ENCODE data around the gene SETD1B.
"Not testable (repeated sequence)": the region's sequence is repeated elsewhere in the genome, so short reads cannot be mapped to it uniquely, and the experiment has no call there.

The SETD1B gene

DNA sequence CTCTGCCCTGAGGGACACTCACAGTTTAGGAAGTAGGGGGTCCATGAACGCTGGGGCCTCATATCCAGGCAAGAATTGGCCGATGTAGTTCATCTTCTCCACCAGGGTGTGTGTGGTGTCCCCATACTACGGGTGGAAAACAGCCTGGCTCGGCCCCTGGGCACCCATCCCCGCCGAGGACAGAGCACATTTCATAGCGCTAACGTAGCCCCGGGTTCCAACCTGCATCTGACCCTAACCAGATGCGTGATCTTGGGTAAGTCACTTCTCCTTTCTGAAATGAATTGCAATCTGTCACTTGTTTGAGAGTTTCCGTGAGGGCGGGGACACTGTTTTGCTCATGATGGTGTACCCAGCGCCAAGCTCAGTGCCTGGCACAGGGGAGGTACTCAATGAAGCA lies 45.9 kb downstream of the SETD1B start:
- ATAC-seq, result no peak
- TF ChIP-seq ISL1 (CRISPR knock-in tag; IDR thresholded peaks at IDR 0.05) (no peak), RARB (CRISPR knock-in tag; IDR thresholded peaks at IDR 0.05) (no peak), ZNF565 (CRISPR knock-in tag; conservative IDR thresholded peaks at IDR 0.05; ENCODE audit: low read depth) (no peak), POU6F1 (CRISPR knock-in tag; IDR thresholded peaks at IDR 0.05; ENCODE audit: borderline replicate concordance, low read depth) (no peak), GLIS3 (CRISPR knock-in tag; IDR thresholded peaks at IDR 0.05) (no peak), OSR1 (CRISPR knock-in tag; IDR thresholded peaks at IDR 0.05) (no peak), TCF4 (CRISPR knock-in tag; IDR thresholded peaks at IDR 0.05; ENCODE audit: borderline replicate concordance) (no peak), ZNF70 (CRISPR knock-in tag; IDR thresholded peaks at IDR 0.05) (no peak), ZNF8 (CRISPR knock-in tag; IDR thresholded peaks at IDR 0.05) (no peak), ZC3H10 (CRISPR knock-in tag; IDR thresholded peaks at IDR 0.05) (no peak), ESRRG (CRISPR knock-in tag; IDR thresholded peaks at IDR 0.05) (no peak), BACH2 (CRISPR knock-in tag; IDR thresholded peaks at IDR 0.05; ENCODE audit: borderline replicate concordance) (no peak), TOX (CRISPR knock-in tag; IDR thresholded peaks at IDR 0.05; ENCODE audit: borderline replicate concordance) (no peak), ARNTL (CRISPR knock-in tag; IDR thresholded peaks at IDR 0.05; ENCODE audit: borderline replicate concordance, low read depth) (no peak), SNAI2 (CRISPR knock-in tag; IDR thresholded peaks at IDR 0.05) (no peak), ZFP3 (CRISPR knock-in tag; IDR thresholded peaks at IDR 0.05) (no peak), CSDC2 (CRISPR knock-in tag; IDR thresholded peaks at IDR 0.05) (no peak)
- TF ChIP-seq, protein P1, sequence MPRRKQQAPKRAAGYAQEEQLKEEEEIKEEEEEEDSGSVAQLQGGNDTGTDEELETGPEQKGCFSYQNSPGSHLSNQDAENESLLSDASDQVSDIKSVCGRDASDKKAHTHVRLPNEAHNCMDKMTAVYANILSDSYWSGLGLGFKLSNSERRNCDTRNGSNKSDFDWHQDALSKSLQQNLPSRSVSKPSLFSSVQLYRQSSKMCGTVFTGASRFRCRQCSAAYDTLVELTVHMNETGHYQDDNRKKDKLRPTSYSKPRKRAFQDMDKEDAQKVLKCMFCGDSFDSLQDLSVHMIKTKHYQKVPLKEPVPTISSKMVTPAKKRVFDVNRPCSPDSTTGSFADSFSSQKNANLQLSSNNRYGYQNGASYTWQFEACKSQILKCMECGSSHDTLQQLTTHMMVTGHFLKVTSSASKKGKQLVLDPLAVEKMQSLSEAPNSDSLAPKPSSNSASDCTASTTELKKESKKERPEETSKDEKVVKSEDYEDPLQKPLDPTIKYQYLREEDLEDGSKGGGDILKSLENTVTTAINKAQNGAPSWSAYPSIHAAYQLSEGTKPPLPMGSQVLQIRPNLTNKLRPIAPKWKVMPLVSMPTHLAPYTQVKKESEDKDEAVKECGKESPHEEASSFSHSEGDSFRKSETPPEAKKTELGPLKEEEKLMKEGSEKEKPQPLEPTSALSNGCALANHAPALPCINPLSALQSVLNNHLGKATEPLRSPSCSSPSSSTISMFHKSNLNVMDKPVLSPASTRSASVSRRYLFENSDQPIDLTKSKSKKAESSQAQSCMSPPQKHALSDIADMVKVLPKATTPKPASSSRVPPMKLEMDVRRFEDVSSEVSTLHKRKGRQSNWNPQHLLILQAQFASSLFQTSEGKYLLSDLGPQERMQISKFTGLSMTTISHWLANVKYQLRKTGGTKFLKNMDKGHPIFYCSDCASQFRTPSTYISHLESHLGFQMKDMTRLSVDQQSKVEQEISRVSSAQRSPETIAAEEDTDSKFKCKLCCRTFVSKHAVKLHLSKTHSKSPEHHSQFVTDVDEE (CRISPR knock-in tag; IDR thresholded peaks at IDR 0.05), result no peak
- TF ChIP-seq, protein P2, sequence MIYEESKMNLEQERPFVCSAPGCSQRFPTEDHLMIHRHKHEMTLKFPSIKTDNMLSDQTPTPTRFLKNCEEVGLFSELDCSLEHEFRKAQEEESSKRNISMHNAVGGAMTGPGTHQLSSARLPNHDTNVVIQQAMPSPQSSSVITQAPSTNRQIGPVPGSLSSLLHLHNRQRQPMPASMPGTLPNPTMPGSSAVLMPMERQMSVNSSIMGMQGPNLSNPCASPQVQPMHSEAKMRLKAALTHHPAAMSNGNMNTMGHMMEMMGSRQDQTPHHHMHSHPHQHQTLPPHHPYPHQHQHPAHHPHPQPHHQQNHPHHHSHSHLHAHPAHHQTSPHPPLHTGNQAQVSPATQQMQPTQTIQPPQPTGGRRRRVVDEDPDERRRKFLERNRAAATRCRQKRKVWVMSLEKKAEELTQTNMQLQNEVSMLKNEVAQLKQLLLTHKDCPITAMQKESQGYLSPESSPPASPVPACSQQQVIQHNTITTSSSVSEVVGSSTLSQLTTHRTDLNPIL (CRISPR knock-in tag; IDR thresholded peaks at IDR 0.05; ENCODE audit: low read depth), result no peak

DNA sequence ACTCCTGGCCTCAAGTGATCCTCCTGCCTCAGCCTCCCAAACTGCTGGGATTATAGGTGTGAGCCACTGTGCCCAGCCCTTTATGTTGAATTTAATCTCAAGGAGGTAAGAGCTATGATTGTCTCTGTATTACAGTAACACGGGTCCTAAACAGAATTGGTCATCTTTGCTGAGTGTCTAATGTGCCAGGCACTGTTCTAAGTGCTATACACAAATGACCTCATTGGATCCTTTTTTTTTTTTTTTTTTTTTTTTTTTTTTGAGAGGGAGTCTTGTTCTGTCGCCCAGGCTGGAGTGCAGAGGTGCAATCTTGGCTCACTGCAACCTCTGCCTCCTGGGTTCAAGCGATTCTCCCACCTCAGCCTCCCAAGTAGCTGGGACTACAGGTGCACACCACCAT lies 48.6 kb downstream of the SETD1B start:
- ATAC-seq, result not testable (repeated sequence)

DNA sequence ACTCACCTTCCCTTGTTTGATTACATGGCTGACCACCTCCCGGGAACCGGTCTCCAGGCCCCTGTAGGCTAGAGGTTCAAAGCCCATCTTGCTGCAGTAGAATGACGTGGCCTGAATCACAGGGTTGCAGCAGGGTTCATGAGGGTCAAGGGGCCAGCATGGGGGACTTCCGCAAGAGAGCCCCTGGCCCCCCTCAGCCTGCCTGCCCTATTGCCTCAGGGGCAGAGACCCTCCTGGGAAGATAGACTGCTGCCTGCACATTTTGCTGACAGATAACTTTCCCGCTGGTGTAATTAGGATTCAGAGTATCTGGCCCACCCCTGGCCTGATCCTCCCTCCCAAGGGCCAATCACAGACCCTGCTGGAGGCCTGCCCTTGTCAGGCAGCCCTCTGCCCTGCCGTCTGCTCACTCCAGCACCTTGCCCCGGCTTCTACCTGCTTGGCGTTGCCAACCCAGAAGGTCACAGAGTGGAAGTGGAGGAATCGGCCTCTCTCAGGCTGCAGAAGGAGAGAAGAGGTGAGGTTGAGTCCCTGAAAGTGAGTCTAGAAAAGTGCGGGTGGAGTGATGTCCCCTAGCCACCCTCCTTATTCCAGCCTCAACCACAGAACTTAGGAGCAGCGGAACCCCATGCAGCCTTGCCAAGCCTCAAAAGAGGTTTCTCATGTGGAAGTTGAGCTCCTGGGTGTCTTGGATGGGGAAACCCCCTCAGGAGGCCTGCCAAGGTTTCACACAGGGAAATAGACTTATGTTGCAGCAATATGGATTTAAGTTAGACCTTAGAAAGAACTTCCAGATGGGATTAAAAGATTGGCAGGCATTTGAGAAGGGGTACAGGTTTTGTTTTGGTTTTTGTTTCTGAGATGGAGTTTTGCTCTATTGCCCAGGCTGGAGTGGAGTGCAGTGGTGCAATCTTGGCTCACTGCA lies 53.8 kb downstream of the SETD1B start:
- ATAC-seq, result no peak
- TF ChIP-seq, protein P3, sequence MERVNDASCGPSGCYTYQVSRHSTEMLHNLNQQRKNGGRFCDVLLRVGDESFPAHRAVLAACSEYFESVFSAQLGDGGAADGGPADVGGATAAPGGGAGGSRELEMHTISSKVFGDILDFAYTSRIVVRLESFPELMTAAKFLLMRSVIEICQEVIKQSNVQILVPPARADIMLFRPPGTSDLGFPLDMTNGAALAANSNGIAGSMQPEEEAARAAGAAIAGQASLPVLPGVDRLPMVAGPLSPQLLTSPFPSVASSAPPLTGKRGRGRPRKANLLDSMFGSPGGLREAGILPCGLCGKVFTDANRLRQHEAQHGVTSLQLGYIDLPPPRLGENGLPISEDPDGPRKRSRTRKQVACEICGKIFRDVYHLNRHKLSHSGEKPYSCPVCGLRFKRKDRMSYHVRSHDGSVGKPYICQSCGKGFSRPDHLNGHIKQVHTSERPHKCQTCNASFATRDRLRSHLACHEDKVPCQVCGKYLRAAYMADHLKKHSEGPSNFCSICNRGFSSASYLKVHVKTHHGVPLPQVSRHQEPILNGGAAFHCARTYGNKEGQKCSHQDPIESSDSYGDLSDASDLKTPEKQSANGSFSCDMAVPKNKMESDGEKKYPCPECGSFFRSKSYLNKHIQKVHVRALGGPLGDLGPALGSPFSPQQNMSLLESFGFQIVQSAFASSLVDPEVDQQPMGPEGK (CRISPR knock-in tag; IDR thresholded peaks at IDR 0.05; ENCODE audit: borderline replicate concordance), result no peak
- TF ChIP-seq RARB (CRISPR knock-in tag; IDR thresholded peaks at IDR 0.05) (no peak), POU6F1 (CRISPR knock-in tag; IDR thresholded peaks at IDR 0.05; ENCODE audit: borderline replicate concordance, low read depth) (no peak), ESRRG (CRISPR knock-in tag; IDR thresholded peaks at IDR 0.05) (no peak), ARNTL (CRISPR knock-in tag; IDR thresholded peaks at IDR 0.05; ENCODE audit: borderline replicate concordance, low read depth) (no peak), ZNF70 (CRISPR knock-in tag; IDR thresholded peaks at IDR 0.05) (no peak), ZNF8 (CRISPR knock-in tag; IDR thresholded peaks at IDR 0.05) (no peak), ZC3H10 (CRISPR knock-in tag; IDR thresholded peaks at IDR 0.05) (no peak), BACH2 (CRISPR knock-in tag; IDR thresholded peaks at IDR 0.05; ENCODE audit: borderline replicate concordance) (no peak), TCF4 (CRISPR knock-in tag; IDR thresholded peaks at IDR 0.05; ENCODE audit: borderline replicate concordance) (no peak), OSR1 (CRISPR knock-in tag; IDR thresholded peaks at IDR 0.05) (no peak), ZFP3 (CRISPR knock-in tag; IDR thresholded peaks at IDR 0.05) (no peak), GLIS3 (CRISPR knock-in tag; IDR thresholded peaks at IDR 0.05) (no peak), PPARA (CRISPR knock-in tag; IDR thresholded peaks at IDR 0.05; ENCODE audit: borderline replicate concordance) (no peak), SNAI2 (CRISPR knock-in tag; IDR thresholded peaks at IDR 0.05) (no peak)
- TF ChIP-seq, protein P1 (CRISPR knock-in tag; IDR thresholded peaks at IDR 0.05), result no peak
- TF ChIP-seq, protein P4, sequence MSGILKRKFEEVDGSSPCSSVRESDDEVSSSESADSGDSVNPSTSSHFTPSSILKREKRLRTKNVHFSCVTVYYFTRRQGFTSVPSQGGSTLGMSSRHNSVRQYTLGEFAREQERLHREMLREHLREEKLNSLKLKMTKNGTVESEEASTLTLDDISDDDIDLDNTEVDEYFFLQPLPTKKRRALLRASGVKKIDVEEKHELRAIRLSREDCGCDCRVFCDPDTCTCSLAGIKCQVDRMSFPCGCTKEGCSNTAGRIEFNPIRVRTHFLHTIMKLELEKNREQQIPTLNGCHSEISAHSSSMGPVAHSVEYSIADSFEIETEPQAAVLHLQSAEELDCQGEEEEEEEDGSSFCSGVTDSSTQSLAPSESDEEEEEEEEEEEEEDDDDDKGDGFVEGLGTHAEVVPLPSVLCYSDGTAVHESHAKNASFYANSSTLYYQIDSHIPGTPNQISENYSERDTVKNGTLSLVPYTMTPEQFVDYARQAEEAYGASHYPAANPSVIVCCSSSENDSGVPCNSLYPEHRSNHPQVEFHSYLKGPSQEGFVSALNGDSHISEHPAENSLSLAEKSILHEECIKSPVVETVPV (CRISPR knock-in tag; IDR thresholded peaks at IDR 0.05), result no peak
